GM12878 (cell line): Measurements from ENCODE around the gene TMEM72.

ENCODE experiments used
- ATF3 ChIP-seq: IDR thresholded peaks from 2 replicates; pipeline ENCODE4 v1.6.1; 2011; ENCODE audit warnings: low read depth, mild to moderate bottlenecking, low read length, moderate library complexity, borderline replicate concordance; ENCODE audit errors: extremely low read depth
- CHD2 ChIP-seq: IDR thresholded peaks from 2 replicates; pipeline ENCODE4 v1.6.1; 2011; ENCODE audit warnings: low read depth, low read length, improper control_type of control experiment, borderline replicate concordance
- ESRRA ChIP-seq: IDR thresholded peaks from 2 replicates; pipeline ENCODE4 v1.6.1; 2012; ENCODE audit warnings: mild to moderate bottlenecking, low read length, improper control_type of control experiment
- GABPA ChIP-seq: IDR thresholded peaks from 2 replicates; pipeline ENCODE4 v1.6.1; 2014; ENCODE audit warnings: antibody characterized with exemption, low read depth, mild to moderate bottlenecking, inconsistent platforms
- MTA2 ChIP-seq: fragments of 450-650 bp; IDR thresholded peaks from 2 replicates; pipeline ENCODE4 v1.6.1; 2016; ENCODE audit warnings: low read depth, mild to moderate bottlenecking, moderate library complexity
- PML ChIP-seq: IDR thresholded peaks from 2 replicates; pipeline ENCODE4 v1.6.1; 2012; ENCODE audit warnings: low read length, inconsistent platforms
- ZBTB11 ChIP-seq: fragments of 450-650 bp; formaldehyde crosslinking; IDR thresholded peaks from 2 replicates; pipeline ENCODE4 v1.5.0; 2022; ENCODE audit warnings: mild to moderate bottlenecking, missing genetic modification characterization
- ZNF207 ChIP-seq: fragments of 450-650 bp; IDR thresholded peaks from 2 replicates; pipeline ENCODE4 v1.6.1; 2014; ENCODE audit warnings: antibody characterized with exemption, mild to moderate bottlenecking, borderline replicate concordance
- TF ChIP-seq, protein P1 (sequence below): fragments of 450-650 bp; IDR thresholded peaks from 2 replicates; pipeline ENCODE4 v1.6.1; 2016; ENCODE audit warnings: mild to moderate bottlenecking
- TF ChIP-seq, protein P2 (sequence below), 3 experiments: IDR thresholded peaks in 2 of 3; conservative IDR thresholded peaks in 1 of 3; 2 replicates each; pipeline ENCODE4 v1.5.1; 2011; ENCODE audit warnings: low read depth in 3 of 3, low read length in 3 of 3, mild to moderate bottlenecking in 3 of 3, control low read depth in 2 of 3, moderate library complexity in 2 of 3, inconsistent platforms in 1 of 3, mixed read lengths in 1 of 3; ENCODE audit not compliant: control insufficient read depth in 2 of 3, insufficient read depth in 1 of 3; ENCODE audit errors: extremely low read depth in 1 of 3
- TF ChIP-seq, protein P3 (sequence below): IDR thresholded peaks from 2 replicates; pipeline ENCODE4 v1.6.1; 2011; ENCODE audit warnings: low read depth, low read length, improper control_type of control experiment, borderline replicate concordance

- TF ChIP-seq, protein P1, sequence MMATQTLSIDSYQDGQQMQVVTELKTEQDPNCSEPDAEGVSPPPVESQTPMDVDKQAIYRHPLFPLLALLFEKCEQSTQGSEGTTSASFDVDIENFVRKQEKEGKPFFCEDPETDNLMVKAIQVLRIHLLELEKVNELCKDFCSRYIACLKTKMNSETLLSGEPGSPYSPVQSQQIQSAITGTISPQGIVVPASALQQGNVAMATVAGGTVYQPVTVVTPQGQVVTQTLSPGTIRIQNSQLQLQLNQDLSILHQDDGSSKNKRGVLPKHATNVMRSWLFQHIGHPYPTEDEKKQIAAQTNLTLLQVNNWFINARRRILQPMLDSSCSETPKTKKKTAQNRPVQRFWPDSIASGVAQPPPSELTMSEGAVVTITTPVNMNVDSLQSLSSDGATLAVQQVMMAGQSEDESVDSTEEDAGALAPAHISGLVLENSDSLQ, result no peak
- TF ChIP-seq, protein P2, sequence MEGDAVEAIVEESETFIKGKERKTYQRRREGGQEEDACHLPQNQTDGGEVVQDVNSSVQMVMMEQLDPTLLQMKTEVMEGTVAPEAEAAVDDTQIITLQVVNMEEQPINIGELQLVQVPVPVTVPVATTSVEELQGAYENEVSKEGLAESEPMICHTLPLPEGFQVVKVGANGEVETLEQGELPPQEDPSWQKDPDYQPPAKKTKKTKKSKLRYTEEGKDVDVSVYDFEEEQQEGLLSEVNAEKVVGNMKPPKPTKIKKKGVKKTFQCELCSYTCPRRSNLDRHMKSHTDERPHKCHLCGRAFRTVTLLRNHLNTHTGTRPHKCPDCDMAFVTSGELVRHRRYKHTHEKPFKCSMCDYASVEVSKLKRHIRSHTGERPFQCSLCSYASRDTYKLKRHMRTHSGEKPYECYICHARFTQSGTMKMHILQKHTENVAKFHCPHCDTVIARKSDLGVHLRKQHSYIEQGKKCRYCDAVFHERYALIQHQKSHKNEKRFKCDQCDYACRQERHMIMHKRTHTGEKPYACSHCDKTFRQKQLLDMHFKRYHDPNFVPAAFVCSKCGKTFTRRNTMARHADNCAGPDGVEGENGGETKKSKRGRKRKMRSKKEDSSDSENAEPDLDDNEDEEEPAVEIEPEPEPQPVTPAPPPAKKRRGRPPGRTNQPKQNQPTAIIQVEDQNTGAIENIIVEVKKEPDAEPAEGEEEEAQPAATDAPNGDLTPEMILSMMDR (IDR thresholded peaks at IDR 0.05 in 2 of 3, conservative IDR thresholded peaks at IDR 0.05 in 1 of 3; ENCODE audit: control insufficient read depth in 2 of 3, extremely low read depth in 1 of 3, insufficient read depth in 1 of 3, low read depth in 3 of 3, low read length in 3 of 3), result no peak
- no peak for TF ChIP-seq ZBTB11
- no peak for TF ChIP-seq MTA2
- TF ChIP-seq ESRRA, result no peak
- TF ChIP-seq ZNF207, result no peak
- TF ChIP-seq CHD2, result no peak
- no peak for TF ChIP-seq ATF3
- TF ChIP-seq GABPA, result no peak
- no peak for TF ChIP-seq PML
- TF ChIP-seq, protein P3, sequence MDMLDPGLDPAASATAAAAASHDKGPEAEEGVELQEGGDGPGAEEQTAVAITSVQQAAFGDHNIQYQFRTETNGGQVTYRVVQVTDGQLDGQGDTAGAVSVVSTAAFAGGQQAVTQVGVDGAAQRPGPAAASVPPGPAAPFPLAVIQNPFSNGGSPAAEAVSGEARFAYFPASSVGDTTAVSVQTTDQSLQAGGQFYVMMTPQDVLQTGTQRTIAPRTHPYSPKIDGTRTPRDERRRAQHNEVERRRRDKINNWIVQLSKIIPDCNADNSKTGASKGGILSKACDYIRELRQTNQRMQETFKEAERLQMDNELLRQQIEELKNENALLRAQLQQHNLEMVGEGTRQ, result no peak
These were observed 10.4 kb downstream of the TMEM72 start for GRCh38 chr10:44921506-44921905.
